Parathyroid adenoma (tissue), 2 donors: ENCODE data around the gene ANKRD33B.
"Not testable (repeated sequence)": the region's sequence is repeated elsewhere in the genome, so short reads cannot be mapped to it uniquely, and the experiment has no call there.

Source experiments
- H2AFZ ChIP-seq: fragments of 300-600 bp; sonication (generic); one replicate; pipeline ENCODE4 v1.7.0; 2017; ENCODE audit warnings: antibody characterized with exemption, mild to moderate bottlenecking
- H3K27ac ChIP-seq: fragments of 300-600 bp; sonication (generic); one replicate; pipeline ENCODE4 v1.7.0; 2017
- H3K27me3 ChIP-seq: fragments of 300-600 bp; sonication (generic); one replicate; pipeline ENCODE4 v1.7.0; 2017; ENCODE audit warnings: low read length; ENCODE audit not compliant: control insufficient read depth, insufficient read depth
- H3K36me3 ChIP-seq: fragments of 300-600 bp; sonication (generic); one replicate; pipeline ENCODE4 v1.7.0; 2017; ENCODE audit warnings: low read length; ENCODE audit not compliant: control insufficient read depth, insufficient read depth
- H3K4me1 ChIP-seq: fragments of 300-600 bp; sonication (generic); one replicate; pipeline ENCODE4 v1.7.0; 2017; ENCODE audit warnings: control low read depth
- H3K4me2 ChIP-seq: fragments of 300-600 bp; sonication (generic); one replicate; pipeline ENCODE4 v1.7.0; 2017; ENCODE audit warnings: low read length
- H3K4me3 ChIP-seq: fragments of 300-600 bp; sonication (generic); one replicate; pipeline ENCODE4 v1.7.0; 2017; ENCODE audit warnings: low read depth, low read length
- H3K79me2 ChIP-seq: fragments of 300-600 bp; sonication (generic); one replicate; pipeline ENCODE4 v1.7.0; 2017; ENCODE audit warnings: control low read depth
- H3K9ac ChIP-seq: fragments of 300-600 bp; sonication (generic); one replicate; pipeline ENCODE4 v1.7.0; 2017; ENCODE audit warnings: mild to moderate bottlenecking
- H3K9me3 ChIP-seq: fragments of 300-600 bp; sonication (generic); one replicate; pipeline ENCODE4 v1.7.0; 2017; ENCODE audit warnings: low read length; ENCODE audit not compliant: control insufficient read depth
- CTCF ChIP-seq: fragments of 300-600 bp; sonication (generic); IDR thresholded peaks from one replicate; pipeline ENCODE4 v1.7.0; 2017; ENCODE audit warnings: antibody characterized with exemption, mild to moderate bottlenecking
- donor health status: primary hyperparathyroidism.

Gene ANKRD33B

GRCh38 chr5:10573487-10574145 lies 9.7 kb downstream of the ANKRD33B start:
- no peak overlapping the region for H3K9ac ChIP-seq
- H3K27ac ChIP-seq, result no peak overlapping the region
- H3K4me1 ChIP-seq, result no peaks in the 10 kb centered on the region
- no peaks in the 10 kb centered on the region for H3K27me3 ChIP-seq
- no peak overlapping the region for H3K4me2 ChIP-seq
- no peak overlapping the region for H3K4me3 ChIP-seq
- H3K79me2 ChIP-seq, result no peaks in the 10 kb centered on the region
- no peaks in the 10 kb centered on the region for H3K9me3 ChIP-seq
- no peak for TF ChIP-seq CTCF
- no peaks in the 10 kb centered on the region for H3K36me3 ChIP-seq
- no peak overlapping the region for H2AFZ ChIP-seq

GRCh38 chr5:10574879-10575278 lies 11.0 kb downstream of the ANKRD33B start:
- H3K36me3 ChIP-seq, H3K27me3 ChIP-seq, H3K27ac ChIP-seq, H3K9ac ChIP-seq, H3K4me3 ChIP-seq, H3K9me3 ChIP-seq, H3K79me2 ChIP-seq, H3K4me1 ChIP-seq, H2AFZ ChIP-seq, H3K4me2 ChIP-seq: not testable (repeated sequence)

- no peak overlapping the region for H3K9ac ChIP-seq
- H3K4me2 ChIP-seq, result no peak overlapping the region
- no peak for TF ChIP-seq CTCF
- no peaks in the 10 kb centered on the region for H3K79me2 ChIP-seq
- H2AFZ ChIP-seq, result no peak overlapping the region
- no peaks in the 10 kb centered on the region for H3K36me3 ChIP-seq
- no peak overlapping the region for H3K4me3 ChIP-seq
- H3K4me1 ChIP-seq, result no peaks in the 10 kb centered on the region
- no peaks in the 10 kb centered on the region for H3K9me3 ChIP-seq
- H3K27me3 ChIP-seq, result no peaks in the 10 kb centered on the region
- no peak overlapping the region for H3K27ac ChIP-seq
Measured at GRCh38 chr5:10576121-10576789, 12.4 kb downstream of the ANKRD33B start.

- H3K27ac ChIP-seq, result no peak overlapping the region
Measured at GRCh38 chr5:10576790-10577189, 12.9 kb downstream of the ANKRD33B start.

More at GRCh38 chr5:10576790-10577189, 12.9 kb downstream of the ANKRD33B start:
- no peak overlapping the region for H3K4me3 ChIP-seq
- H3K27me3 ChIP-seq, result no peaks in the 10 kb centered on the region
- no peak overlapping the region for H3K9ac ChIP-seq
- no peaks in the 10 kb centered on the region for H3K4me1 ChIP-seq
- TF ChIP-seq CTCF, result no peak
- no peak overlapping the region for H2AFZ ChIP-seq
- no peaks in the 10 kb centered on the region for H3K79me2 ChIP-seq
- H3K36me3 ChIP-seq, result no peaks in the 10 kb centered on the region
- no peak overlapping the region for H3K4me2 ChIP-seq
- H3K9me3 ChIP-seq, result no peaks in the 10 kb centered on the region
